RCC 7860 (cell line): Measurements from ENCODE around the gene LRMDA.

Experiments
- DNase-seq: peaks from one replicate; pipeline ENCODE4 v3.0.0-alpha.2; 2015; ENCODE audit warnings: low spot score
- FAIRE-seq: peaks from 2 replicates; lab custom pipeline; 2012; peaks lifted over from hg19 to GRCh38; lab: Jason Lieb, UNC

Gene LRMDA

DNA sequence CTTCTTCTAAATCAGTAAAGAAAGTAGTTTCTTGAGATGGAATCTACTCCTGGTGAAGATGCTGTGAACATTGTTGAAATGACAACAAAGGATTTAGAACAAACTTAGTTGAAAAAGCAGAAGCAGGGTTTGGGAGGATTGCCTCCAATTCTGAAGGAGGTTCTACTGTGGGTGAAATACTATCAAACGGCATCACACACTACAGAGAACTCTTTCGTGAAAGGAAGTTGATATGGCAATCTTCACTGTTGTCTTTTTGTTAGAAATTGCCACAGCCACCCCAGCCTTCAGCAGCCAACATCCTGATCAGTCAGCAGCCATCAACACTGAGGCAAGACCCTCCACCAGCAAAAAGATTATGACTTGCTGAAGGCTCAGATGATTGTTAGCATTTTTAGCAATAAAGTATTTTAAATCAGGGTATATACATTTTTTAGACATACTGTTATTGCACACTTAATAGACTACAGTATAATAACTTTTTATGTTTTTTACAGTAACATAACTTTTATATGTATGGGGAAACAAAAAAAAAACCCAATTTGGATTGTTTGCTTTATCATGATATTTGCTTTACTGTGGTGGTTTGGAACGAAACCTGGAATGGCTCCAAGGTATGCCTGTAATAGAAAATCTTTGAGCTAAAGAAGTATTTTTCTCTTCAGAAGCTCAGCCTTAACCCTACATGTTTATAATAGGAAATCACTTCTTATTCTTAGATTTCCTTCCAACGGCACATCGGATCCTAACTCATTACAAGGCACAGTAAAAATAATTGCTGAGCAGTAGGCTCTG is 257.3 kb downstream of the LRMDA start:
- no peak for DNase-seq
- FAIRE-seq: no peak

DNA sequence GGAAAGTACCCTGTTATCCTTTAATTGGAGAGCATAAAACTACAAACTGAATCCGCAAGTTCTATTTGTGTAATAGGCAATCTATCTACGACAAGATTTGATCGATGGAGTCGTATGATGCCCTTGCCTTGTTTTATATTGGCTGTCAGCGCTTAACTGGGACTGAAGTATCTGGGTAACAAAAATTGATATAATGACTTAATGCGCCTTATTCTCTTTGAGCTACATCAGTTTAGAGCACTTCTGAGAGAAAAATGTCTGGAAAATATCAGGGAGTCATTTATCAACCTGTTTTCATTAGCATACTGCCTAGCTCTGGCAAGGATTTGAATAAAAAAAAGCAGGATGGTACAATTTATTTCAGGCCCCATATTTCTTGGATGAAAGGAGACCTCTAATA is 262.1 kb downstream of the LRMDA start:
- DNase-seq (no peak), FAIRE-seq (no peak)

DNA sequence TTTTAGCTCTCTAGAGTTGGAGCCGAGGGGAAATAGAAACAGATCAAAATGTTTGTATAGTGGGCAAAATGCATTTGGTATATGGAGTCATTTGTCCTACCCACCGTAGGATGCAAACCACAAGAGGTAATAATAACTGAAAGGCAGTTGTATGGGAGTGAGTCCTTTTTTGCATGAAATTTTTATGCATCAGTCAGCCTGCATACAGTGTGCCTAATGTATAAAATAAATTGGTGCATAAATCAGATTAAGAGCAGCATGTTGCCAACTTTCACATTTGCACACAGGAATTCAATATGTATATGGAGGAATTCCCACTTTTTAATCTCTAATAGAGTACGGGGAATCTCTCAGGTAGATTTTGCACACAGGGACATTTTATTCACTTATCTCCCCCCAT is 262.8 kb downstream of the LRMDA start:
- FAIRE-seq (no peak), DNase-seq (no peak)

DNA sequence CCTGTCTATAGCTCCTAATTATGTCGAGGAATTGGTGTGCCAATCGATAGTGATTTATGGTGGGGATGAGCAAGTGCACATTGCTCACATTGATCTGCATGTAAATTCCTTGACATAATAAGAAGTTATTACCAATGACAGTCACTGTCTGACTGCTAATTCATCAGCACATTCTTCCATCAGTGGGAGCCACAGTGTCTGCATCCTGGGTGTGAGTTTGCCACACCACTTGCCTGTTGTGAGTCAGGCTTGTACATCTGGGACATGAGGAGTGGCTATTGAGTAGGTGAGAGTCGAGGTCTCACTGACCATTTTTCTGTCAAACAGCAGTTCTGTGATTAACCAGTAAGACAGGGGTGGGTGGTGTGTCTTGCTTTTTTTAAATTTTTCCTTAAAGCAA is 263.4 kb downstream of the LRMDA start:
- DNase-seq (no peak), FAIRE-seq (no peak)

DNA sequence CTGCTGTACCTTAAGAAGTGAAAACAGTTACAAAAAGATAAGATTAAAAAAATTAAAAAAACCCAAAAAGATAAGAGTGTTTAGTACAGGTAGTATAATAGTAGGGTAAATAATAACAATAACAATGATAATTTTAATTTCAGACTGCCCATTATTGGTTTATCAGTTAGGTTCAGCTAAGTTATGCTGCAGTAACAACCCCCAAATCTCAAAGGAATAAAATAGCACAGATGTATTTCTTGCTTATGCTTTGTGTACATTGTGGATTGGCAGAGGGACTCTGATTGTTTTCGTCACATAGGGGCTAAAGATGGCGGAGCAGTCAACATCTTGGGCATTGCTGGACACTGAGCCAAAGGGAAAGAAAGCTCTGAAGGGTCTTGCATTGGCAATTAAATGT is 264.6 kb downstream of the LRMDA start:
- no peak for DNase-seq
- no peak for FAIRE-seq

DNA sequence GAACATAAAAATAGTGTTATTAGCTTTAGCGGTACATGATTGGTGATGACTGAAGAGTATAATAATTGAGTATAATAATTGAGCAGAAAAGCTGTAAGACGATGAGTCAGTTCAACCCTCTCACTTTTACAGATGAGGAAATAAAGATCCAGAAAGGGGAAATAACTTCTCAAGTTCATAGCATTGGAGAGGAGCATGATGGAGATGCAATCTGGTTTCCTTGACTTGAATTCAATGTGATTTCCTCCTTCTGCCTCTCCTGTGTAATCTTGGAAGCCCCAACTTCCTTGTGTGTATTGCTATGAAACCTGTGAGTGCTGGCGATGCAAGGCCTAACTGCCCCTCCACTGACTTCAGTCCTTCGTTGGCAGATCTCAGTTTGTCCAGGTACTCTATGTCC is 265.1 kb downstream of the LRMDA start:
- DNase-seq (no peak), FAIRE-seq (no peak)

DNA sequence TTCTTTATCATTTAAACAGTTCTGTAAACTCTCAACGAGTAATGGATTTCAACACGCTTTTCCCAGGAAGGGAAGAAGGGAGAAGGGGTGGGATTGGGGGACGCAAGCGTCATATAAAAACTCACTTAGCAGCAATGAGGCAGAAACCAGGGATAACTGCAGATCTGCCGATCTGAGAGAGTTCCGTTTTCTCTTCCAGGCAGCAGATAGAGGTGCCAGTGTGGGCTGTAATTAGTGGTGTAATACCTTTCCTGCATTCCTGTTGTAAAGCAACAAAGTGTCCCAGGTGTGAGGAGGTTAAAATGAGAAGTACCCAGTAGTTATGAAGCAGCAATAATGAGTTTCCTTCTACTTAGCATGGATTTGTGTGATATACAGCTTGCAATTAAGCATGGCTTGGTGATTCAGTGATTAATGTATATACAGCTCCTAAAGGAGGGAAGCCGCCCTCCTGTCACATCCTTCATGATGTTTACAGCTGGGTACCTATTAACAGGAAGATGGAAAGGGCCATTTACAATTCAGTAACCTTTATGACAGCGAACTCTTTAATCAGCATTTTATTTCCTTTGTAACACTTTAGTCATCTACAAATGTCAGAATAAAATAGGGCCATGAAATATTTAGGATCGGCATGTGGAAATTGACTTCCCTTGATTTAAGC is 271.9 kb downstream of the LRMDA start:
- DNase-seq (no peak), FAIRE-seq (no peak)

DNA sequence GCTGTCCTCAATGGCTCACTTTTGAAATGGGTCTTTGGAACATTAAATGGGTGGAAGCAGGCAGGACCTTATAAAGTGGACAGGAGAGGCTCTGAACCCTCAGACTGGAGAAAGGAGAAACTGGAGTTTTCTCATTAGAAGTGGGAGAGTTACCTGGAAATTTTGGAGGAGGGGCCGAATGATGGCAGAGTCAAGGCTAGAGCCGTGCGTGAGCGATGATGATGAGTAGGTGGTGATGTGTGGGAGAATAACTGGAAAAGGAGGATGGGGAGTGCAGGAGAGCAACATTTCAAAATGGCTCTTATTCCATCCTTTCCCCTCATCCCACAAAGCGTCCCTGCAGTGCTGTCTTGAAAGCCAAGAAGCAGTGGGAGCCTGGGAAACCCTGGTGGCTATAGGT is 274.0 kb downstream of the LRMDA start:
- FAIRE-seq (no peak), DNase-seq (no peak)

DNA sequence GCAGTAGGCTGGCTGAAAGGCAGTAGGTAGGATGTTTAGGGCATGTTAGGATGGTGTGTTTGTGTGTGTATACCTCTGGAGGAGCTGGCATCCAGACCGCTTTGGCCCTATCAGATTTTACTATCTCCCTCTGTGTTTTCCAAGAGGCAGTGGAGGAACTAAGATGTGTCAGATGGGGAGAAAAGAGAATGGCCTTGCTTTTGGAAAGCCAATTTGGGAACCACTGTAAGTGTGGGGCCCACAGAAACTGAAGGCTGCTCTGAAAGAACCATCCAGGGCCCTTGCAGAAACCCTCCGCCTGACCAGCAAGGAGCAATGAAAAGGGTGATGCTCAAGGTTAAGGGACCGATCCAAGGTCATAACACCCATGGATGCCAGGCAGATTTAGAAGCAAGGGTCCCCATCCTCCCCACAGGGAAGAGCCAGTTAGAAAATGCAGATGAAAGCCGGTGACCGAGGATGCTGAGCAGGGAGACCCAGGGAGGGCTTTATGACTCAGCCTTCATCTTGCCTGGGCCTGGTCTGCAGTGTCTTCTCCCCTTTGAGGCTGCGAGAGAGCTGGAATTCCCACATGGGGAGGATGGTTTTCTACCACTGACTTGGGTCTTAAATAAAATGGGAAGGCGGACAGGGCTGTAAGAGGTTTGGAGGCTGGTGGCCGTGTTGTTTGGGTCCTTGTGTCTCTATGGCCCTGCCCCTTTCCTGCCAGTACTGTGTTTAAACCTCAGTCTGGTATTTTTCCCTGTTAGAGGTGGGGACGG is 275.8 kb downstream of the LRMDA start:
- no peak for DNase-seq
- FAIRE-seq: no peak

DNA sequence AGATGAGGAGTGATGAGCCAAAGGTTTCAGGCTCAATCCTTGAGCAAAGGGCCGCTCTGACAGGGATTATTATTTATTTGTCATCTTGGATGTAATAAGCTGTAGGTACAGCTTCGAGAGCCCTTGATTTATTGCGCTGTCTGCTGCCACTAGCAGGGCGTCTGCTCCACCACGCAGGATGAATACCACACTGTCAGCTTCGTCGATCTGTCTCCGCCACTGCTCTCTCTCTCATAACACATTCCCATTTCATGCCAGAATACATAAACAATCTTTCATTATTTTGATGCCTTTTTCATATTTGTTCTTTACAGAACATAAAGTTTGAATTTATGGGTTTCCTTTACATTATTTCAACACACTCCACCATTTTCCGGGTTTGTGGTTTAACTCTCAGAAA is 276.6 kb downstream of the LRMDA start:
- no peak for FAIRE-seq

DNA sequence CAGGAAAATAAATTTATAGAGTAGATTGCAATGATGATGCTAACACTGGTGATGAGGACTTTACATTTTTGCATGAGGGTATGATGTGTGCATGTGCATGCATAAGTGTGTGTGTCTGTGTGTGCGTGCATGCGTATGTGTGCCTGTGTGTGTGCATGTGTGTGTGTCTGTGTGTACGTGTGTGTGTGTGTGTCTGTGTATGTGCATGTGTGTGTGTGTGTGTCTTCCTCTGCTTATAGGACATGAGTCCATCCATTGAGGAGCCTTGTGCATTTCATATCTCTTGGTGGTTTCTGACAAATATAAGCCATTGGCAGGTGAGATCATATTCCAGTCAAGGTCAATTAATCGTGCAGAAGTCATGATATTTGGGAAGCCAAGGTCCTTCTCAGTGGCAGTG is 277.8 kb downstream of the LRMDA start:
- no peak for FAIRE-seq
- DNase-seq: no peak

More for the DNA sequence above, 276.6 kb downstream of the LRMDA start:
- no peak for DNase-seq

DNA sequence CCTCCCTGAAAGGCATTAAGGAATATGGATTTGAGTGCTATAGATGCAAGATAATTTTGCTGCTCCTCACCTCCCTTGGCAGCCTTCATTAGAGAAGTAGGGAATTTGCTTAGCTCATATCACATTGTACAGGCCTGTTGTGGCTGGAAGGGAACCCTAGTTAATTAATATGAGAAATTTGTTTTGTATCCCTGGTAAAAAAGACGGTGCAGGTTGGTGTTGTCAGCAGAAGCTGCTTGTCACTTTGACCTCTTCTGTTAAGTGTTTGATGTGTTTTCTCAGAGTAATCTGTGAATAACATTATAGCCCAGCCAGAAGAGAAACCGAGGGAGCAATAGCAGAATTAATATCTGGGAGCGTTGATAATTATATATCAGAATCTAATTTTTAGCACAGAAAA is 278.4 kb downstream of the LRMDA start:
- no peak for FAIRE-seq
- DNase-seq: no peak

DNA sequence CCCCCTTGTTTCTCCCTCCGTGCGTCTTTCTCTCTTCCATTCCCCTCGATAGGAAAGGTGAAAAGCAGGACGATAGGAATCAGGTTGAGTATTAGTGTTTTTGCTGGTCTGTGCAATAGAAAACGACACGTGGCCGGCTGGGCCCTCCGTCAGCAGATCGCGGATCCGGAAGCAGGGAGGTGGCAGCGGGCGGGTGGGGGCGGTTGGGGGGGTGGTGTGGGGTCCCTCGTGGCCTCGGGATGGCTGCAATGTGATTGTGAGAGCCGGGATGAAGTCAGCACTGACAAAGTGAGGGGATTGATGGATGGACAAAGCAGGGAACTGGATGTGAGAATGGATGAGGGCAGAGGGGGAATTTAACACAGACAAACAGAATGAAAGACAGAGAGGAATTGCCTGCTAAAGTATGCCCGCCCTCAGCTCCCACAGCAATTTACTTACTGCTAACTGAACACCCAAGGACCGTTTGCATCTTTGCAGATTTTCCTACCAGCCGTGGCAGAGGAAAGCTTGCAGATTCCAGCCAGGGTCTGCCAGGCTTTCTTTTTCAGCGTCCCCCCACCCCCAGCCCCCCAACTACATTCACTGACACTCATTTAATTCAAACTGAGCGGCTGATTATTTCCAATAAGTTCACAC is 280.9 kb downstream of the LRMDA start:
- FAIRE-seq: no peak
- DNase-seq: no peak

DNA sequence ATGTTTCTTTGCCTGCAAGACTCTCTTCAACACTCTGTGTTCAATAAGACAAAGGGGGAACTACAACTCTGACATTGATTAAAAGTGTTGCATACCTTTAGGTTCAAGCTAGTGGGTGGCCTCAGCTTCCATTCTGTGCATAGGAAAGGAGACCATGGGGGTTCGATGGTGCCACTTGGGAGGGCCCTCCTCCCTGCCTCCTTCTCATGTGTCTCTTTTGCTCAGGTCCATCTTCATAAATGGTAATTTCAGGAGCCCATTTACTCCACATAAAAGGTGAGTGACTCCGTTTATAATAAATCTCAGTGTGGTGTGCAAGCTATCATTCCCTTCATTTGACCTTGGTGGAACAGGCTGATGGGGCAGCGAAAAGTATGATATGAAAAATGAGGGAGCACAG is 285.1 kb downstream of the LRMDA start:
- FAIRE-seq: no peak
- no peak for DNase-seq

DNA sequence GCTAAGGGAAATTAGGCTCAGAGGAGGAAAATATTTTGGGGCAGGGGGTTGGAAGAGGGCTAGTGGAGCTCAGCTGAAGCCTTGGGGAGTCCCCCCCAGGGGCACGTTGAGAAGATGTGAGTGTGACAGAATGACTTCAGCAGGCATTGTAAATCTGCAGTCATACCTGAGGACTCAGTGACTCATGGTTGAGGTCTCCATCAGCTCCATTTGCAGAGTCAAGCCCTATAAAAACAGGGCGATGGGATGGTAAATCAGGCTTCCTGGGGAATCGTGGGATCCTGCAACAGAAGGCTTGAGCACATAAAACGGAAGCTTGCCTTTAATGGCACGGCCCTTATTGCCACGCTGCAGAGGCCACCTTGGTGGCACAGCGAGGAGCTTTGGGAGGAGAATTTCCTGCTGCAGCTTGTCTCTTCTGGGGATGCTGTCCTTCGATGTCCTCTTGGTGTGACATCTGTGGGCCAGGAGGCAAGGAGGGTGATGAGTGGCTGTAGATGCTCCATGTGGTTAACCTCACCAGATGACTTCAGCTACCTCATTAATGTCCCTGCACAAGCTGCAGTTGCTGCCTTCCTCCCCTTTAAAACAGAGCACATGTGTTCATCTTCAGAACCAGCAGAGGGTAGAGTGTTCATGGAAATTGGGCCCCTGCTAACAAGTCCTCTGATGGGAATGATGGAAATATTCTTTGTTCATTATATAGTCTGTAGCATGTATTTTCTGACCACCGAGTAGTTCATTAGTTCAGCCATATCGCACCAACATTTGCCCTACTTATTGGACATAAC is 285.9 kb downstream of the LRMDA start:
- FAIRE-seq: no peak
- DNase-seq: no peak

DNA sequence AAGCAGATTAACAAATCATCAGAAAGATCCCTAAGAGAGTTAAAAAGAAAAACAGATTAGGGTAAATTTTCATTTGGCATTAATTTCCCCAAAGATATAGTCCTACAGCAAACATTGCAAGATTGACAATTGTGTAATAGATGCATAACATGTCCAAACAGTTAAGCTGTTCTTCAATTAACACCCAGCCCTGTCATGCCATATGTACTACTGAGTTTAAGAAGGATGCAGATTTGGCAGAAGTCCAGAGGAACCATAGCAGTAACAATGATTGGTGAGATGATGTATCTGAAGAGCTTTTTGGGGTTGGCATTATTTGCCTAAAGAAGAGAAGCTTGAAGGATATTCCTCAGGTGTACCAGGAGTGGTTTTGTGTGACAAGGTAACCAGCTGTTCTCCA is 287.6 kb downstream of the LRMDA start:
- DNase-seq (no peak), FAIRE-seq (no peak)

DNA sequence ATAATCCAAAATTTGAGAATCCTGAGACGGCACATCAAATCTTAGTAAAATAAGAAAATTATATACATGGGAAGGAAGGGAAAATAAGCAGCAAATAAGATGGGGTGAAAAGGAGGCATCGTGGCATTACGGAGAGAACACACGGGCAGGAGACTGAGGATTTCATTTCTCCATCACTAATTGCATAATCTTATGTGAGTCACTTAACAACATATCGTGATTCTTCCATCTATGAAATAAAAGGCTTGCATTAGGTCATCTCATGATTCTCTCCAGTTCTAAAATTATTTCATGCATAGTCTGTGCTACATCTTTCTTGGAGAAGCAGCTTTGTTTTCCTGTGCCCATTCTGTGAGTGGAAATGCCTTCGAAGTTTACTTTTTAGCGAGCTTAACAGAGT is 288.7 kb downstream of the LRMDA start:
- DNase-seq (no peak), FAIRE-seq (no peak)

DNA sequence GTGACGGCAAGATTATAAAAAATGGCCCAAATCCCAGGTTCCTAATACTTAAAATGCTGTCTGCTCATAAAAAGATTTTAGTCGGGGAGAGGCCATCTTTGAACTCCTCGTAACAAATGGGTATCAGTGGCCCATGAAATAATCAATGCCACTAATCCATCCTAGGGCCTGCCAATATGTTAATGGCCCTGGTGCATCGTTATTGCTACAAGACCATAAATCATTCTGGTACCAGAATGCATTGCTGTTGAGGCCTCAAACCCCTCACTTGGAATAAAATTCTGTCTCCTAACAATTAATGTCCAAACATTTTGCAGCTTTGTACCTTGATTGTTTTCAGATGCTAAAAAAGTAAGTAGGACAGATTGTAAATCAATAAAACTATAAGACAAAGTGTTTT is 290.6 kb downstream of the LRMDA start:
- no peak for FAIRE-seq
- DNase-seq: no peak

DNA sequence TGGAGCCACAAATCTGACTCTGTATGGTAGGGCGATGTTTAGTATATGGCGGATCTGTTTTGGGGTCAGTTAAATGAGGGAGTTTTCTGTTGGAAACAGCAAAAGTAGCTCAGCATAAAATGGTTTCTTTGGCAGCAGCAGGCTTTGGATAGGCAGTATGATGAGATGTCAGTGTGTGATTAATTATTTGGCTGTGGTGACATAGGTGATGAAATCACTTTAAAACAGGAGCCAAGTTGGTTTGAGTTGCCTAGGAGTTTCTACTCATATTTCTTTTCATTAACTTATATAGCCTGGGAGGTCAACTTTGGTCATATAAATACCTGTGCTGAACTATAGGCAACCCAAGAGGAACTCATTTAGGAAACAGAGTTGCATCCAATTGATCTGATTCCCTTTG is 291.2 kb downstream of the LRMDA start:
- DNase-seq (no peak), FAIRE-seq (no peak)

DNA sequence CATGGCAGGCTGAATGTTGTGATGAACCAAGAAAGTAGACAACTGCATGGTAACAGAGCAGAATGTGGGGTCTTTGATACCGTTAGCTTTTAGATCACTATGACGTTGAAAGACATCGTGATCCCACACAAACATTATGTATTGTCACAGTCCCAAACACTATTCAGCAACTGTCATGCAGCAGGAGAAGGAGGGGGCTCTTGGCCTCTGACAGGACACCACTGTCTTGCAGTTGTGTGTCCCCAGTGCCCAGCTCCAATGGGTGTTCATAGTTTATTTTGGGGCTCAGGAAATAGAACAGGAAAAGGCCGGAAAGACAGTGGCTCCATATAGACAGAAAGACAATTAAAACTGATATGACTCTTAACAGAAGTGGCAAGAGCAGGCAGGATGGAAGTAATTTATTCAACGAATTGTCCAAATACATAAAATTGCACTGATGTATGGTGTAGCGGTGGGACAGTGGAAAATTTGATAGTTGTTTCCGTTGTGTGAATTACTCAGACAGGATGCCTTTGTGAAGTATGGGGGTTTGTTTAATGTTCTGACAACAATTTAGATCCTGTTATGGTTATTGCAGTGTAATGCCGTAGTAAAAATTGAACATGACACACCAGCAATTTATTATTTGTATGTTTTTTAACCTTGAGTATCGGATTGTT is 292.0 kb downstream of the LRMDA start:
- no peak for DNase-seq
- FAIRE-seq: no peak
